ENCODE results near the gene ZMYND8.

ZMYND8 gene

GRCh38 chr20:47230811-47231256 is 125.7 kb downstream of the ZMYND8 start:
- TF ChIP-seq CTCF (IDR thresholded peaks at IDR 0.05; ENCODE audit: borderline replicate concordance, control extremely low read depth, extremely low read depth, insufficient read depth, missing control alignments): no peak
- no peak for DNase-seq (ENCODE audit: low spot score)
- in situ Hi-C loops (cut with MboI; ENCODE audit: low sequenced_read_pairs, unreplicated experiment): no loop called here

DNA sequence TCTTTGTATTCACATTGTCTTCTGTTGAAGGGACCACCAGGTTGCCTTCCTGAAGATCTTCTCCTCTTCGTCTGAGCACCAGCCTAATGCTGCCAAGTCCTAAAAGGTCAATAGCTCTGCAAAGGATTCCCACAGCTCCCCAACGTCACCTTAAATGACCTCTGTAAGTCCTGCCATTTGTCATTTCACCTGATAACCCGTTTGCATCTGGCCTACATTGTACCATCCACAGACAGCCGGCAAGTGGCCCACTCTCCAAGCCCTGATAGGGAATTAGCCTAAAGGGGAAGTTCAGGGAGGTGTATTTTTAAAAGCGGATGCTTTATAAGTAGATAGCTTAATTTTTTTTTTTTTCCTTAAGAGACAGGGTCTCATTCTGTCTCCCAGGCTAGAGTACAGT is 127.8 kb downstream of the ZMYND8 start:
- DNase-seq (ENCODE audit: low spot score): no peak
- in situ Hi-C loops (cut with MboI; ENCODE audit: low sequenced_read_pairs, unreplicated experiment): no loop called here
- TF ChIP-seq CTCF (IDR thresholded peaks at IDR 0.05; ENCODE audit: borderline replicate concordance, control extremely low read depth, extremely low read depth, insufficient read depth, missing control alignments): no peak

GRCh38 chr20:47227576-47227975 is 128.9 kb downstream of the ZMYND8 start:
- no peak for TF ChIP-seq CTCF (IDR thresholded peaks at IDR 0.05; ENCODE audit: borderline replicate concordance, control extremely low read depth, extremely low read depth, insufficient read depth, missing control alignments)
- no peak for DNase-seq (ENCODE audit: low spot score)
- in situ Hi-C loops (cut with MboI; ENCODE audit: low sequenced_read_pairs, unreplicated experiment): no loop called here

- no peak for TF ChIP-seq CTCF (IDR thresholded peaks at IDR 0.05; ENCODE audit: borderline replicate concordance, control extremely low read depth, extremely low read depth, insufficient read depth, missing control alignments)
- in situ Hi-C loops (cut with MboI; ENCODE audit: low sequenced_read_pairs, unreplicated experiment): no loop called here
- DNase-seq (ENCODE audit: low spot score): no peak
Observed at GRCh38 chr20:47227119-47227518, 129.4 kb downstream of the ZMYND8 start.

- in situ Hi-C loops (cut with MboI; ENCODE audit: low sequenced_read_pairs, unreplicated experiment): no loop called here
Observed at GRCh38 chr20:47225458-47225857, 131.0 kb downstream of the ZMYND8 start.

DNA sequence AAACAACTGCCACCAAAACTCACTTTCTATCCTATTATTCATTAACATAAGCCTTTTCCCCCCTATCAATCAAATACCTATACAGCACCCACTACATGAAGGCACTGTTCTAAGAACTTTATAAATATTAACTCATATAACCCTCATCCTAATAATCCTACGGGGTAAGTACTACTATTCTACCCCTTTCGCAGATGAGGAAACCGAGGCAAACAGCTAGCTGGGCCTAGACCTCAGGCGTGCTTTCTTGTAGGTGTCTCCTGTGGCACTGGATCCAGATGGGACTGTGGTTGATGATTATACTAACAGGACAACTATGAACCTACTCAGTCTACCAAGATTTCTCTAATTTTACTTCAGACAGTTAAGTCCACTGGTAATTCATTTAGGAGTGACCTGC is 131.6 kb downstream of the ZMYND8 start:
- in situ Hi-C loops (cut with MboI; ENCODE audit: low sequenced_read_pairs, unreplicated experiment): no loop called here
- TF ChIP-seq CTCF (IDR thresholded peaks at IDR 0.05; ENCODE audit: borderline replicate concordance, control extremely low read depth, extremely low read depth, insufficient read depth, missing control alignments): no peak
- no peak for DNase-seq (ENCODE audit: low spot score)

More at GRCh38 chr20:47225458-47225857, 131.0 kb downstream of the ZMYND8 start:
- no peak for DNase-seq (ENCODE audit: low spot score)
- TF ChIP-seq CTCF (IDR thresholded peaks at IDR 0.05; ENCODE audit: borderline replicate concordance, control extremely low read depth, extremely low read depth, insufficient read depth, missing control alignments): no peak

All from GM13976 (cell line).